GM12801 (cell line): ENCODE data around the gene SIPA1.

Experiments used
- CTCF ChIP-seq: IDR thresholded peaks from one replicate; pipeline ENCODE4 v1.5.1; 2011; ENCODE audit warnings: control low read depth; ENCODE audit not compliant: insufficient read length; ENCODE audit errors: extremely low read depth

SIPA1 gene

DNA sequence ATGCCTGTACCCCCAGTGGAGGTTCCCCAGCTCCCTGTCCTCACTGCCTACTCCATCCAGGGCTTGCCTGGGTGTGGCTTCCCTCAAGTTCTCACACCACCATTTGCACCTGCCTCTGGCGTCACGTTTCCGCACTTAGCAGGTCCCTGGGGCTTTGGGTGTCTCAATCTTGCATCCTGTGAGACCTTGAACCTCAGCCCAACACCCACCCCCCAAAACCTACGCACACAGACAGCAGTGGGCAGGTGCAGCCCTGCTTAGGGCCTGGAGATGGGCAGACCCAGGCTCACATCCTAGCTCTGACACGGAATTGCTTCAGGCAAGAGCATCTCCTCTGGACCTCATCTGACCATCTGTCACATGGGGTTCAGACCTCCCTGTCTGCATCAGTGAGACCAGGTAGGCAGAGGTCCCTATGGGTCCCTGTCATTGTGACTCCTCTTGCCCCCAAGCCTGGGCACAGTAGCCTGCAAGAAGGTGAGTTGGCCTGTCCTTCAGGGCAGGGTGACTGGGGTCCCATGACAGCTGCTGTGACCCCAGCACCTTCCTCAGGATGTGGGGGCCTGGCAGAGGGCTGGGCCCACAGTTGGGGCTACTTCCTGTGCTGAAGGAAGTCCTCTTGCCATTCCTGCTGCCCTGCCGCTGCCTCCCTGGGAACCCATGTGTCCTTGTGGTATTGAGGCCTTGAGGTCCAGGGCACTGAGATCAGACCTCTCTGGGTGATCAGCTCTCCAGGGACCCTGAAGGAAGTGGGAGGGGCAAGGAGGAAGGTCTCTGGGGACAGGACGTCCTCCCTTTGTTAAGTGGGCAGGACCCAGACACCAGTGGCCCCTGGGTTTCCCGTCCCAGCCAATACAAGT lies 2.0 kb downstream of the SIPA1 start:
- no peak for TF ChIP-seq CTCF

GRCh38 chr11:65640483-65641296 lies 2.8 kb downstream of the SIPA1 start:
- no peak for TF ChIP-seq CTCF

GRCh38 chr11:65641297-65642013 lies 3.6 kb downstream of the SIPA1 start:
- no peak for TF ChIP-seq CTCF

DNA sequence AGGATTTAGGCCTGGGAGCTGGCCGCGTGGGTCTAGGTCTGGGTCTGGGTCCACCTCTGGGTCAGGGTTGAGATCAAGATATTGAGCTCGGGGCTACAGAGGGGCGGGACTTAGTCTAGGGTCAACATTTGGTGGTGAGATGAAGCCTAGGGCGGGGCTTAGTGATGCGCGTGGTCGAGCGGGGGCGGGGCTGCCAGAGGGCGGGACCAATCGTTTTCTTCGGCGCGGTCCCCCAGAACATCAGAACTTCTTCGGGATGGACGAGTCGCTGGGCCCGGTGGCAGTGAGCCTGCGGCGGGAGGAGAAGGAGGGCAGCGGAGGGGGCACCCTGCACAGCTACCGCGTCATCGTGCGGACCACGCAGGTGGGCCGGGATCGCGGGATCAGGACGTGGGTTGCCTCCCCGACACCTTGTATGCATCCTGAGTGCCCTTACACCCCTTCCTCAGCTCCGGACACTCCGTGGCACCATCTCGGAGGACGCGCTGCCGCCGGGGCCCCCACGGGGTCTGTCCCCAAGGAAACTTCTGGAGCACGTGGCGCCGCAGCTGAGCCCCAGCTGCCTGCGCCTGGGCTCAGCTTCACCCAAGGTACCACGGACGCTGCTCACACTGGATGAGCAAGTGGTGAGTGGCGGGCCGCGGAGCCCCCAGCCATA lies 4.2 kb downstream of the SIPA1 start:
- TF ChIP-seq CTCF: no peak

DNA sequence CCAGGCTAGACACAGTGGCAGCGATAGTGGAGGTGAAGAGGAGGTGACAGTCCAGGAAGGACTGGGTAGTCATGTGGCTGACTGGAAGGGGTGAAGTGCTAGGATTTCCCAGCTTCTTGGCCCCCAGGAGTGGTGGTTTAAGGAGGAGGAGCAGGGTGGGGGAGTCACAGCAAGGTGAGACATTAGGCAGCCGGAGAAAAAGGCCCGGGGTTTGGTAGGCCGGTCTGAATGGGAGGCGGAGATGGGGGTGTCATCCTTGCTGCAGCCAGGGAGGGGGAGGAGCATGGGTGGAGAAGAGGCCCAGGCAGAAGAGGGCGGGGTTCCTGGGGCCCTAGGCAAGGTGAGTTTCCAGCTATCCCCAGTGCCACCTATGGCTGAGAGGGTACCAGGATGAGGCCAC lies 6.1 kb downstream of the SIPA1 start:
- no peak for TF ChIP-seq CTCF

DNA sequence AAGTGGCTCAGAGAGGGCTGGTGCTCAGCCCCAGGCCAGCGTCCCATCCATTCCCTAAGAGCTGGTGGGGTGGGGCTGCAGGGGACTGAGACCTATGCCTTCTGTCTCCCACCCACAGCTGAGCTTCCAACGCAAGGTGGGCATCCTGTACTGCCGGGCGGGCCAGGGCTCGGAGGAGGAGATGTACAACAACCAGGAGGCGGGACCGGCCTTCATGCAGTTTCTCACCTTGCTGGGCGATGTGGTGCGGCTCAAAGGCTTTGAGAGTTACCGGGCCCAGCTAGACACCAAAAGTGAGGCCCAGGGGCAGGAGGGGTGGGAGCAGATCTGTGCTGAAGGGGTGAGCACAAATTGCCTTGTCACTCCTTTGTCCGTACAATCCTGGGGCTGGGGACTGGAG lies 6.9 kb downstream of the SIPA1 start:
- TF ChIP-seq CTCF: no peak

DNA sequence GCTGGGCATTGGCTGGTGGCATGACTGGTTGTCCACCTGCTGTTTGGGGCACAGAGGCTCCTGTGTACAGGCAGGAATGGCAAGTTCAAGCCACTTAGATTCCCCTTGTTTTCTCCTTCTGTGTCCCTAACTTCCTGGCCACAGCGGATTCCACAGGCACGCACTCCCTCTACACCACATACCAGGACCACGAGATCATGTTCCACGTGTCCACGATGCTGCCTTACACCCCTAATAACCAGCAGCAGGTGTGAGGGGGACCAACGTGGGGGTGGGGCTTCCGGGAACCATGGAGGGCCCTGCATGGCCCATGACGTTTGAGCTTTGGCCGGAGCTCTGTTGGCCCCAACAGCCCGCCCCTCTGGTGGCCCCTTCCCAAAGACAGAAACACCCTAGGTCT lies 7.8 kb downstream of the SIPA1 start:
- no peak for TF ChIP-seq CTCF
